Activated effector memory CD4-positive, alpha-beta T cell treated with anti-CD3 and anti-CD28 coated beads, Interleukin-2, amount 50 U/mL, for 16 hours (primary cell): ENCODE results near the gene FRYL.
"Not testable (repeated sequence)": the region's sequence is repeated elsewhere in the genome, so short reads cannot be mapped to it uniquely, and the experiment has no call there.

Experiments
- DNase-seq: peaks from one replicate; pipeline ENCODE4 v3.0.0-alpha.2; 2020

Gene FRYL

DNA sequence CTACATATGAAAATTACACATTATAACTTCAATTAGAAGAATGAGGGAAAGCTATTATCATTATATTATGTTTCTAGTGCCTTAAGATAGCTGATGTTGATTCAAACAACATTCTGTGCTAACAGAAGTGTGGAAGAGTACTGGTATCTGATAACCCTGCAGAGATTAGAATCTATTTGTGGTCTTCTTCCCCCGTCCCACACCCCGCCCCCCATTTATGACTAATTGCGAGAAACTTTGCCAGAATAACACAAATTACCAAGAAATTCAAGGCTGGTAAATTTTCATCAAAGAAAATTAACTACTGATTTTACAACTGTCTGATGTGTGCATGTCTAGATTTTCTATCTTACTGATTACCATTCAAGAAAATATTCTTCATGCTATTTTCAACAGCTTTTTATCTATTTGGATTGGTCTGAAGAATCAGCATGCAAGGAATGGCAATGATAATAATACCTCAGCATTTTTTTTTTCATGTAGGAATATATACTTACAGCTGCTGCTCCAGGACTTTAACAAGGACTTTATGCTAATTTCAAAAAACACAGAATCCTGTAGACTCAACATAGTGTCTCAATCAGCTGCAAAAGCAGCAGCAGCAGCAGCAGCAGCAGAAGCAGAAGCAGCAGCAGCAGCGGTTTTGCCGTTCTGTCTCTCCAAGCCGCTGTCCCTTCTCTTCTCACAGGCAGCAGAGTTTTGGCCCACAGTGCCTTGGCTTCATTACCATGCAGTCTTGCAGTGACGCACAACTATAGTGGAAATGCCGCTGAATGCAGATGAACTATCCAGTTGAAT, 126.7 kb downstream of the FRYL start:
- peak; percentile 84 for DNase-seq

DNA sequence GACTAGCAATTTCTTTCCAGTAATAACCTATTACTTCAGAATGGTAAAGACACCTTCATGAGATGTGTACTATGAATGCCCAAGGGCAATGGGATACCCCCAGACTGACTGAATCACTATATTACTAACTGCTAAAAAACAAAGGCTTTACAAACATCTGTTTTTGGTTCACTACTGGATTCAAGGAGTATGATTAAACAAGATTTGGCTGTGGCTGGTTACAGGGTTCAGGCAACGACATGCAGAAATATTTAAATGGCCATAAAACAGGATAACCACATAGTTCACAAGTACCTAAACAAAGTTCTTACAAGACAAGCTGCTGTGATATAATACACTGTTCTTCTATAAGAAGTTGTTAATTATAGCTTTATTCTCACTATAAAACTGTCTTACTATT, 128.2 kb downstream of the FRYL start:
- DNase-seq = no peak

DNA sequence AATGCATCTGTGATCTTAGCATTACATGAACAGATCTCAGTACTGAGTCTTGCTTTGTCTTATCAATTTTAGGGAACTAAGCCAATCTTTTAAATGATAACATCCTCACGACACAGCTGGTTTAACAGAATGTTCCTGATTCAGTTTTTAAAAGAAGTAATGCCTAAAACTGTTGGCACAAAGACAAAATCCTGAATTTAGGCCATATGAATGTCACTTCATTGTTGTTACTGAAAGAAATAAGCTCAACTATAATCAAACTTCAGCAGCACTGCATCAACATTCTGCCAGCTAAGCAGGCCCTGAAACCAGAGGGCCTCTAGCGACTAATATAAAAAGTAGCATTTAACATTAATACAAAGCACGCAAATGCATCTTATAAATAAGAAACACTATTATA, 130.6 kb downstream of the FRYL start:
- no peak for DNase-seq

DNA sequence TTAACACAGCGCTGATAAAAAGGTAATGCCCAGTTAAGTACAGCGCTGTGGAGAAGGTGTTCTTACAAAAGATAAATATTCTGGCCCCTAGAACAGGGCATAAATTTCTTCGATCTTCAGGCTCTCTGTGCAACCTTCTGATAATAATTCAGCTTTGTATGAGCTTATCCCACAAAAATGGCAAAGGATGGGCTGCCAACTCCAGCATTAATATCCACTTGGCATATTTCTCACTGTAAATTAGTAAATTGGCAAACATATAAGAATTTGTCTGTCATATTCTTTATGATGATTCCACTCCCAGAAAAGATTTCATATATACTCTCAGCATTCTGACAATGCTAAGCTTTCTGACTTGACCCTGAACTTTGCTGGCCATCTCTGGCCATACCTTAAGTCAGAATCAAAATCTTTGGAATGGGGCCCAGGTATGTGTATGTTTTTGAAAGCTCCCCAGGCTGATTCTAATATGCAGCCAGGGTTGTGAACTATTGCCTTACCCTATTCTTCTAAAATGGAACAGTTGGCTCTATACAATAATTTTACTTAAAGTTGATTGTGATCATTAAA, 134.8 kb downstream of the FRYL start:
- no peak for DNase-seq

DNA sequence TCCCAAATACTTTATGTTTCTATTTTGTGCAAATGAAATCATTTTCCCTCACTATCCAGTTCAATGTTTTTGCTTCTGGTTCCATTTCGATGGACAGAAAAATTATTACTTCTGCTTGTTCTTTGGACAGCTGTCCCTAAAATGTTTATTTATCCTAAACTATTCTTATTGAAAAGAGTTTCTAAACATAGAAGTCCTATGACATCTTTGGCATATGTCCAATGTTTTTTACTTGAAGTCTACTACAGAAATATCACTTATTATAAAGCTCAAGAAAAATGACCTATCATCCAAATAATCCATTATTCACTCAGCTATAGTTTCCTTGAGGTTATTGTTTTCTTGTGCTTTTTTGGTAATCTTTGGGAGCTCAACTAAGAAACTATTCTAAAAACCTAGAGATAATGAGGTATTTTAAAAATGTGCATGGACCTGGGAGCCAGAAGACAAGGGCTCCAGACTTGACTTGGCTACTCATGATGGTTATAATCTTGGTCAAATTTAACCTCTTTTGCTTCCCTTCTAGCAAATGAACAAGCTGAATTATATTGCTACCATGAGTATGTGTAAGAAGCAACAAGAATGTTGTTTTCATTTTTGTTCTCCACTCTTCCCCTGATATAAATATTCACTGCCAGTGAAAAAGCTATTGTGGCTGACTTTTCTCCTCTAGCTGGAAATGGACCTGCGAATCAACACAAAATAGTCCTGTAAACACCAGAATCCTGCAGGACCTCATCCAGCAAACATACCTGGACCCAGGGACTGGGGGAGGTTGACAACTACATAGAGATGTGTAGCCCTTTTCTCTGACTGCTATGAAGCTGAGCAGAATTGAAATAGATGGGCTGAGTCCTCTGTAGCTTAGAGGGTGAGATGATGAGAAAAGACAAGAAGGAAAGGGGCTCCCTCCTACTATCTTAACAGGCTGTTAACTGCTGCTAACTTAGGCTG, 137.4 kb downstream of the FRYL start:
- DNase-seq = no peak

DNA sequence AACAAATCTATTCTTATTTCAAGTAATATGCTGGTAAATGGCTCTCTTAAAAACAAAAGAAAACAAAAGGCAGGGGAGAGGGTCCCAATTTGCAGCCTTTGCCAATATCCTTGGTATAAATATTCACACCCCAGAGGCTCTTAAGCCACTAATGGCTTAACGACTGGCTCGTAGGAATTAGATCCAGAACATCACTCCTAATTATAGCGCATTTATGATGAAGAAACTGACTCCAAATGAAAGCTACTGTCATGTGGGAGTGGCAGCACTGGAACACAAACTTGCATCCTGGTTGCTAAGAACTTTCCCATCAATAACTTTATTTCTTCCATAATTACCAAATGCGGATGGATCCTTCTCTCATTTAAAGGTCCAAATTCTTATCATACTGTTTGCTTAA, 138.7 kb downstream of the FRYL start:
- no peak for DNase-seq

DNA sequence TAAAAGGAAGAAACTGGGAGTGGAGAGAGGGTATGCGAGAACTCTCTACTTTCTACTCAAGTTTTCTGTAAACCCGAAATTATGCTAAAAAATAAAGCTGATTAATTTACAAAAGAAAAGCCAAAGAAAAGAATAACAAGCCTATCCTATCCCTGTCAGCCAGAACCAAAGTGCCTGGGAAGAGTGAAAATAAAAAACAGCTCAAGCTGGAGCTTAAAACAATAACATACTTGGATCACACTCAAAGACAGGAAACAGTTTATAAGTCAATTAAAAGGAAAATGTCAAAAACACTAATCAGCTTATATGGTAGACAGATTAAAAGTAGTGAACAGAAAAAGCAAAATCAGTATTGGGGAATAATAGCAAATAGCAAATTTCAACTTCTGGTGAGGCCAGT, 139.4 kb downstream of the FRYL start:
- DNase-seq = no peak

DNA sequence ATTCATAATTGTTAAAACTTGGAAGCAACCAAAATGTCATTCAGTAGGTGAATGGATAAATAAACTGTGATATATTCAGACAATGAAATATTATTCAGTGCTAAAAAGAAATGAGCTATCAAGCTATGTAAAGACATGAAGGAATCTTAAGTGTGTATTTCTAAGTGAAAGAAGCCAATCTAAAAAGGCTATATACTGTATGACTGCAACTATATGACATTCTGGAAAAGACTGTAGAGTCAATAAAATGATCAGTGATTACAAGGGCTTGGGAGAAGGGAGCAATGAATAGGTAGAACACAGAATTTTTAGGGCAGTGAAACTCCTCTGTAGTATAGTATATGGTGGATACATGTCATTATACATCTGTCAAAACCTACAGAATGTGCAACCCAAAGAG, 139.9 kb downstream of the FRYL start:
- DNase-seq = no peak

DNA sequence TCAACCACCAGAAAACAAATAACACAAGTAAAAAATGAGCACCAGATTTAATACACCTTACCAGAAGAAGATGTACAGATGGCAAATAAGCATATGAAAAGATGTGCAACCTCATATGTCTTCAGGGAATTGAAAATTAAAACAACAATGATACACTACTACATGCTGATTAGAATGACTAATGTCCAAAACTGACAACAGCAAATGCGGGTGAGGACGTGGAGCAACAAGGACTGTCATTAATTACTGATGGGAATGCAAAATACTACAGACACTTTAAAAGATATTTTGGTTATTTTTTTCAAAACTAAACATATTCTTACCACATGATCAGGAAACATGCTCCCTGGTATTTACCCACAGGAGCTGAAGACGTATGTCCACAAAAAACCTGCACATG, 140.3 kb downstream of the FRYL start:
- DNase-seq = no peak

DNA sequence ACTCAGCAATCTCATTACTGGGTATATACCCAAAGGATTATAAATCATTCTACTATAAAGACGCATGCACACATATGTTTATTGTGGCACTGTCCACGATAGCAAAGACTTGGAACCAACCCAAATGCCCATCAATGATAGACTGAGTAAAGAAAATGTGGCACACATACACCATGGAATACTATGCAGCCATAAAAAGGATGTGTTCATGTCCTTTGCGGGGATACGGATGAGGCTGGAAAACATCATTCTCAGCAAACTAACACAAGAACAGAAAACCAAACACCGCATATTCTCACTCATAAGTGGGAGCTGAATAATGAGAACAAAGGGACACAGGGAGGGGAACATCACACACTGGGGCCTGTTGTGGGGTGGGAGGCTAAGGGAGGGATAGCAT, 141.5 kb downstream of the FRYL start:
- DNase-seq = not testable (repeated sequence)

DNA sequence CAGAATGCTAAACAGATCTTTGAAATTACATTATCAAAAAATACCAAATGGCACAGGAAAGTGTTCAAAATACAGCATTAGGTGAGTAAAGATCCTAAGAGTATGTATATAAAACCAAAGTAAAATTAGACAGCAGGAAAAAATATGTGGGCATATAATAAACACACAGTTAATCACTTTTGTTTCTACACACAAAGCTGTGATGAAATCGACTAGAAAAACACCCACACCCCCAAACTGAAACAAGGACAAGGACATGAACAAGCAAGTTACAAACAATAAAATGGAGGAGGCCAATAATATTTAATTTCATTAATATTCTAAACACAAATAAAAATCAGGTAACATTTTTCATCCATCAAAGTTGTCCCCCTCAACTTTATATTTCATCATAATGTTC, 143.2 kb downstream of the FRYL start:
- no peak for DNase-seq

DNA sequence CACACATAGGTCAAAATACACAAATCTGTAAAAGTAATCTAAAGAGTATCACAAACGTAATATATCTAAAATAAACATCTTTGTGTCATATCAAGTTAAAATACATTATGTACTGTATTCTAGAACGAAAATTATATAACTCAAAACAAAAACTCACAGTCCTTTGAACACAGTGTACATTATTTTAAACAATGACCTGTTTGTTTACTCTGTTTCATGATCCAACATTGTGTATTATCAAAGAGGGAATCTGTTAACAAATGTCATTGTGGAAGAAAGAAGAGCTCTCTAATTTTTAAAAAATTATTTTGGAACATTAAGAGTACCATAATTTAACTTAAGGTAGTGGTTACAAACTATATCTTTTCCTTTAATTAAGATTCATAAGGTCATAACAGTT, 144.1 kb downstream of the FRYL start:
- no peak for DNase-seq

DNA sequence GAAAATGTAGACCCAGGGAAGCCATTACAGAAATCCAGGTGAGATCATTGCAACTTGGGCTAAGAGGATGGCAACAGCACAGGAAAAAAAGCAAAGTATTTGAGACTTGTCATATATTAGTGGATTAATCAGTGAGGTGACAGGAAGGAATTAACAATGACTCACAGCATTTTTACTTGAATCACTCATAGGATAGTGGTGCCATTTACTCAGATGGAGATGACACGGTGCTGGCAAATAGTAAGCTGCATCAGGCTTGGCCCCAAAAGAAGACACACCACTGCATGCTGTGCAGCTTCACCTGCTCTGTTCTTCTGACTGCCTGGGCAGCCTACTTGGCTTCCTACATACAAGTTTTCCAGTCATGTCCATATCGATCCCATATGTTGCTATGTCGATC, 144.8 kb downstream of the FRYL start:
- peak; percentile 66 for DNase-seq

DNA sequence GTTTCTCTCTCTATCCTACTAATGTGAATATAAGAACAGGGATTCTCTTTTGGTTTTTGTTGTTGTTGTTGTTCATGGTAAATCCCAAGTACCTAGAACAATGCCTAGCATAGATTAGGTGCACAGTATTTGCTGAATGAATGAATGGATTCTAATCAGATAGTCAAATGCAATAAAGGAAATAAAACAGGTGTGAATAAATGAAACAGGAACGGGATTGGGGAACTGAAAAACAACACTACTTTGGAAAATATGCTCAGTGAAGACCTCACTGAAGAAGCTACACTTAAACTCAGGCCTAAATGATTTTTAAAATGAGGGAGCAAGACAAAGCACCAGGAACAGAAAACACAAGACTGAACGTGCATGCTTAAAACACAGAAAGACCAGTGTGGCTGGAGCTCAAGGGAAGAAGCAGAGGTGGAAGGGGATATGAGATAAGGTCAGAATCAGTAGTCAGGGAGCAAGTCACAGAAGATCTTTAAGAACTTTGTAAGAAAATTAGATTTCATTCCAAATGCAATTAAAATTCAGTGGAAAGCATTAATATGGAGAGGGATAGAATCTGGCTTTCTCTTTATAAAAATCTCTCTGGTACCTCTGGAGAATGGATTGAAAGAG, 145.3 kb downstream of the FRYL start:
- no peak for DNase-seq

DNA sequence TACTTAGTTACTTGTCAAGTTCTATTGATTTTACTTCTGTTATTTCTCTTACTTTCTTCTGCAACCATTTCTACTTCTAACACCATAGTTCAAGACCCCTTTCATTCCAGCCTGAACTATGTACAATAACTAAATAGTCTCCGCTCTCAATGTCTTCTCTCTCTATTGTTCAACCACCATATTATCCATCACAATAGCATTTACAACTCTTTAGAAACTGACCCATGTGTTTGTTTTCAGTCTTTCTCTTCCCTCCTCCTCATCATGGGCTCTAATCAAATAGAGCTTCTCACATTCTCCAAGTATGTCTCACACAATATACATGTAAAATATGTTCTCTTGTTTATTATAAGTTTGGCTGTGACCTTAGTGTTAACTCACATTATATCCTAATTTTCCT, 146.4 kb downstream of the FRYL start:
- DNase-seq = no peak

DNA sequence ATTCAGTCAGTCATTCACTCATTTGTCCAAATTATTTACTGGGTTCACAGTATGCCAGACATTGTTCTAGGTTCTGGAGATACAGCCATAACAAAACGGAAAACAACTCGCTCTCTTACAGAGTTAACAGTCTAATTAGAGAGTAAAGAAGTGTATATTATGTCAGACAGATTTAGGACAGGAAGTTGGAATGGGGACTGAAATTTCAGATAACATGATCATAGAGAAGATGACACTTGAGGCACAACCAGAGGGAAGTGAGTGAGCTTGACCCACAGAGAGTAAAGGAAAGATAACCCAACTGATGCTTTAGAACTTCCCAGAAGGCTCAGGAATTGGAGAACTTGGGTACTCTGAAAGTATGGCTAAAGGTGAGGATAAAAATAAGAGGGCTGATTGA, 150.6 kb downstream of the FRYL start:
- DNase-seq = no peak

DNA sequence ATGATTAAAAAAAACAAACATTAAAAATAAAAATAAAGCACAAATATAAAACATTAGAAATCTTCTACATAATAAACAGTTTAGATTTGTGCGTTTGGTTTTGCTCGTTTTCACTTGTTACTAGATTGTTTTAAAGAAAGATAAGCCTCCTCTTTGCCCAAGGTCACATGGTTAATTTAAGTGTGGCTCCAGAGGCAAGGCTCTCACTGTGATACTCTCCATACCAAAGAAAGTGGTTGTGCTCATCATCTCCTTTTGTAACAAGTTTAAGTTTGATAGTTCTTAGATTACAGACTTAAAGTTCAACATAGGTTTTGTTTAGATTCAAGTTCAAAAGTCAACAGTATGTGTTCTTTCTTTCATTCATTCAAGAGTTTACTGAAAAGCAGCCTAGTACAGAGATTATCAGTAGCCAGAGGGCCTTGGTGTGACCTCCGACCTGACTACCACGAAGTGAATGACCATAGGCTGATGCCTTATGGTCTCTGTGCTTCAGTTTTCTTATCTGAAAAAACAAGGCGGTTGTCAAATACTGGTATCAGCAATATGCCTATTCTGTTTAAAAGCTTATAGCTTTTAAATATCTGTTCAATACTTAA, 156.8 kb downstream of the FRYL start:
- no peak for DNase-seq

DNA sequence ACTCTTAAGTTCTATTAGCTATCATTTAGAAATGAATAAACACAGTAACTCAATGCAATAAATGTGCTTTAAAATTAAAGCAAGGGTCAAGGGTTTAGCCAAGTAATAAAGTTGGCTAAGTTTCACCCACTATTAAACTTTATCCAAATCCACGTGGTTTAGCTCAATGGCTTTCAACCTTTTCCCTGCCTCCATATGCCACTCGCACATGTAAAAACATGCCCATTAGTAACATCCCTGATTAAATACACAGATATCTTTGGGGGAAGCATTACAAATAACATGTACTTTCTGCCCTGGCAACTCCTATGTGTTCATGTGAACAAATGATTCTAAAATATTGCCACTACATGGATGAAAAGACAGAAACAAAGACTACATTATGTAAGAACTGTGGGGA, 159.2 kb downstream of the FRYL start:
- no peak for DNase-seq

DNA sequence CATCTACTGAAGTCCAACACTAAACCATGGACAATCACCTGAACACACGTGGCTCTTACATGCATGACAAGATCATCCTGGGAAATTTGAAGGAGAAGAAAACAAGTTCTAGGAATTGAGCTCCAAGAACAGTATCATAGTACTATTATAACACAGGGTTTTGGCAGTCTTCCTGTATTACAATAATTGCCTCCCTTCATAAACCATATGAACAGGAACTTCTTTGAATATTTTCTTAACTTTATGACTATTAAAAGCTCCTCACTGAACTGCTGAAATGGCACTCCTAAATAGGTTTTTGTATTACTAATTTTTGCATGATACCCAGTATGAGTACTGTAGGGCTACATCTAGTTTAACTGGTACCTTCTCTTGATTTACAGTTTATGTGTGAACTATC, 160.0 kb downstream of the FRYL start:
- no peak for DNase-seq

DNA sequence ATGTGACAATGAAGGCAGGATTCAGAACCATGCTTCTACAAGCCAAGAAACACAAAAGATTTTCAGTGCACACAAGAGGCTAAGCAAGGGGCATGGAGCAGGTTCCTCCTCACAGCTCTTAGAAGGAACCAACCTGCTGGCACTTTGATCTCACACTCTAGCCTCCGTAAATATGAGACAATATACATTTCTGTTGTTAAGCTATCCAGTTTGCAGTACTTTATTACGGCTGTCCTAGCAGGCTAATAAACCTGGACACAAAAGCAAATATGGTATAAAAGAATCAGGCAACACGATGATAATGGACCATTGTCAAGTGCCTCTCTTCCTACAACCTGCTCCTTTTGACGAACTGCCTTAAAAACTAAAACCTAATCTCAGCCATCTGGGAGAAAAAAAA, 175.6 kb downstream of the FRYL start:
- DNase-seq = no peak

DNA sequence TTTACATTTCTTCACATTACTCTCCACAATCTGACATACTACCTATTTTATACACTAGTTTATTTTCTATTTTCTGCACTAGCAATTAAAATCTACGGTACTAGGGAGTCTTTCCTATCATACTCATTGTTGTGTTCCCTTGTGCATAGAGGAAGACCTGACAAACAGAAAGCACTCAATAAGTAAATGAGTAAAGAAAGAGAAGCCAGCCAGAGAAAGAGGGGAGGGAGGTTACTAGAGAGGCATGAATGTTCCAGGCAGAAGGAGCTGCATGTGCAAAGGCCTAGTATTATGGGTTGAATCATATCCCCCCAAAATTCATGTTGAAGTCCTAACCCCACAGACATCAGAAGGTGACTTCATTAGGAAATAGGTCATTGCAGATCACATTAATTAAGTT, 176.0 kb downstream of the FRYL start:
- DNase-seq = no peak

DNA sequence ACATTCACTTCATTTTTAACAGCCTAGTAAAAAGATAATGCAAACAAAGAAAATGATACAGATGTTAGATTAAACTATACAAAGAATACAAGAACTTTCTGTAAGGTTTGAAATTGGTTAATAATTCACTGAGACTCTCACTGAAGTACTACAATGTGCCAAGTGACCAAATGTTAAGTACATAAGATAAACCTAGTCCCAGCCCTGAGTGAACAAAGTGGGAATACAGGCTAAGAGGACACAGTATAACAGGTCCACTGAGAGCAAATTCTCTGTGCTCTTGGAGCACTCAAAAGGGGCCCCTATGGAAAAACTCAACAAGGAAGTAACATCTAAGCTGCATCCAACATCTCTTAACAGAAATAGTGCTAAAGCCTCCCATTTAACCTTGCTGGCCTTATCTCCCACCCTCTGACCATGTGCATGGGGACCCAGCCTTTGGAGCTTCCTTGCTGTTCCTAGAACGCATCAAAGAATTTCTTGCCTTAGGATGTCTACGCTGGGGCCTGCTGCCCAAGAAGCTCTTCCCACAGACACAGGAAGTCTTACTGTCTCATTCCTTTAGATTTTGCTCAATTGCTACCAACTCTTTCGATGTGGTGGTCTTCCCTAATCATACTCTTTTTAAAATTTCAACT, 176.6 kb downstream of the FRYL start:
- no peak for DNase-seq

DNA sequence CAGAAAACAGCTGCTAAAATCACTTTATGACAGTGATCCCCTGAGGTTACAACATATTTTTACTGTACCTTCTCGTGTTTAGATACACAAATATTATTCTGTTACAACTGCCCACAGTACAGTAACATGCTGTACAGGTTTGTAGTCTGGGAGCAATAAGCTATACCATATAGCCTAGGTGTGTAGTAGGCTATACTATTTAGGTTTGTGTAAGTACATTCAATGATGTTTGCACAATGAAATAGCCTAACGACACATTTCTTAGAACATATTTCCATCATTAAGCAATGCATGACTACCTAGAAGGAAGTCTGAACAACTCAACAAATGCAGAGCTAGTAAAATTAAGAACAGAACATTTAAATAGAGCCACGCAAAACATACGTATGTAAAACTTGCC, 177.3 kb downstream of the FRYL start:
- DNase-seq = no peak
